Adipocyte (in vitro differentiated cells): ENCODE results near the gene KRTAP15-1.

ENCODE experiments used
- DNase-seq: peaks from one replicate; pipeline ENCODE4 v3.0.0-alpha.2; 2015; ENCODE audit warnings: low read depth
- H3K27me3 ChIP-seq: replicated peaks from 2 replicates; pipeline ENCODE4 v1.7.0; 2013; ENCODE audit warnings: mild to moderate bottlenecking, low read length, moderate library complexity; ENCODE audit not compliant: control insufficient read depth, insufficient read depth
- H3K36me3 ChIP-seq: 2 replicates; pipeline ENCODE4 v1.7.0; 2013; ENCODE audit warnings: low read length, mild to moderate bottlenecking, moderate library complexity; ENCODE audit not compliant: control insufficient read depth, insufficient read depth, severe bottlenecking
- H3K4me1 ChIP-seq: 2 replicates; pipeline ENCODE4 v1.7.0; 2013; ENCODE audit warnings: mild to moderate bottlenecking, low read length, moderate library complexity; ENCODE audit not compliant: control insufficient read depth, insufficient read depth
- H3K4me3 ChIP-seq: 2 replicates; pipeline ENCODE4 v1.7.0; 2013; ENCODE audit warnings: mild to moderate bottlenecking, low read length, moderate library complexity
- H3K9ac ChIP-seq: 2 replicates; pipeline ENCODE4 v1.7.0; 2013; ENCODE audit warnings: mild to moderate bottlenecking, low read length, moderate library complexity
- H3K9me3 ChIP-seq: 2 replicates; pipeline ENCODE4 v1.7.0; 2013; ENCODE audit warnings: mild to moderate bottlenecking, low read length, moderate library complexity; ENCODE audit not compliant: control insufficient read depth

KRTAP15-1 gene, protein sequence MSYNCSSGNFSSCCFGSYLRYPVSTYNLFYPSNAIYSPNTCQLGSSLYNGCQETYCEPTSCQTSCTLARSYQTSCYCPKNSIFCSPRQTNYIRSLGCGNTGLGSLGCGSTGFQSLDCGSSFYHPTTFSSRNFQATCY

GRCh38 chr21:30439975-30440374, at the start of gene KRTAP15-1:
Gene KRTAP15-1 (plus strand): TSS chr21:30440275. CDS start chr21:30440328, 53 bp downstream.
- Histone ChIP-seq H3K4me1 (no peaks in the 10 kb centered on the region), H3K27me3 (no peaks in the 10 kb centered on the region), H3K9me3 (no peaks in the 10 kb centered on the region), H3K36me3 (no peaks in the 10 kb centered on the region), H3K4me3 (no peak within 1 kb of the TSS), H3K9ac (no peak within 1 kb of the TSS)
- DNase-seq, result no peak

GRCh38 chr21:30391492-30392025, 48.5 kb upstream of the KRTAP15-1 start:
- no peaks in the 10 kb centered on the region for H3K4me1 ChIP-seq
- H3K9ac ChIP-seq, result no peak overlapping the region
- no peaks in the 10 kb centered on the region for H3K27me3 ChIP-seq
- H3K36me3 ChIP-seq, result no peaks in the 10 kb centered on the region
- peaks cover 9% of the 10 kb centered on the region for H3K9me3 ChIP-seq
- H3K4me3 ChIP-seq, result no peak overlapping the region
- no peak for DNase-seq

- Histone ChIP-seq H3K9me3 (peaks cover 5% of the 10 kb centered on the region), H3K36me3 (no peaks in the 10 kb centered on the region), H3K4me1 (no peaks in the 10 kb centered on the region), H3K27me3 (no peaks in the 10 kb centered on the region), H3K4me3 (no peak within 1 kb of the TSS), H3K9ac (no peak within 1 kb of the TSS)
- DNase-seq, result no peak
These were observed 44.3 kb upstream of the KRTAP15-1 start, which contains the start of gene KRTAP13-1 for GRCh38 chr21:30395731-30396130. Gene KRTAP13-1 (plus strand): TSS chr21:30396031. CDS start chr21:30396087, 56 bp downstream.

GRCh38 chr21:30408782-30409494, 31.1 kb upstream of the KRTAP15-1 start:
- H3K36me3 ChIP-seq, result no peaks in the 10 kb centered on the region
- H3K27me3 ChIP-seq, result no peaks in the 10 kb centered on the region
- H3K9ac ChIP-seq, result peak overlapping the region; percentile 15
- no peaks in the 10 kb centered on the region for H3K4me1 ChIP-seq
- H3K4me3 ChIP-seq, result peak overlapping the region; percentile 30
- no peaks in the 10 kb centered on the region for H3K9me3 ChIP-seq
- no peak for DNase-seq

DNA sequence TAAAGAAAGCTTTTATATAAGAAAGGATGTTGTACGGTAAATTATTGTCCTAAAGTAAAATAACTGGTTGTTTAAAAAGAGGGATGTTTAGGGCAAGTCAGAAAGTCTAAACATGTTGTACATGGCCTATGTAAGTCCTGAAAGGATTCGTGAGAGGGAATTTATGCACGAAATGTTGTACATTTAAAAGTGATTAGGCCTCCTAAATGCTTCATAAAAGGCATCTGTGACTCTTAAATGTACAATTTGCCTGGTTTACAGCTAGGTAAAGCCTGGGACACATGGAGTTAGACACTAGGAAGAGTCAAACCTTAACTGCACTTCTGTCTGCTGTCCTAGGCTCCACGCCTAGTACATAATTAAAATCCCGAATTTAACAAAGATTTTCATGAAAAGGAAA, 24.1 kb upstream of the KRTAP15-1 start:
- H3K4me3 ChIP-seq, result no peak overlapping the region
- no peak overlapping the region for H3K9ac ChIP-seq
- no peaks in the 10 kb centered on the region for H3K27me3 ChIP-seq
- H3K36me3 ChIP-seq, result no peaks in the 10 kb centered on the region
- DNase-seq, result no peak
- no peaks in the 10 kb centered on the region for H3K4me1 ChIP-seq
- H3K9me3 ChIP-seq, result peaks cover 7% of the 10 kb centered on the region

- Histone ChIP-seq H3K4me3 (no peak within 1 kb of the TSS), H3K36me3 (no peaks in the 10 kb centered on the region), H3K9me3 (no peaks in the 10 kb centered on the region), H3K9ac (no peak within 1 kb of the TSS), H3K4me1 (no peaks in the 10 kb centered on the region), H3K27me3 (no peaks in the 10 kb centered on the region)
- no peak for DNase-seq
These were observed 14.2 kb upstream of the KRTAP15-1 start, which contains the start of gene KRTAP13-3 for GRCh38 chr21:30425826-30426225. Gene KRTAP13-3 (minus strand): TSS chr21:30425926. CDS start chr21:30425912, 14 bp downstream.

DNA sequence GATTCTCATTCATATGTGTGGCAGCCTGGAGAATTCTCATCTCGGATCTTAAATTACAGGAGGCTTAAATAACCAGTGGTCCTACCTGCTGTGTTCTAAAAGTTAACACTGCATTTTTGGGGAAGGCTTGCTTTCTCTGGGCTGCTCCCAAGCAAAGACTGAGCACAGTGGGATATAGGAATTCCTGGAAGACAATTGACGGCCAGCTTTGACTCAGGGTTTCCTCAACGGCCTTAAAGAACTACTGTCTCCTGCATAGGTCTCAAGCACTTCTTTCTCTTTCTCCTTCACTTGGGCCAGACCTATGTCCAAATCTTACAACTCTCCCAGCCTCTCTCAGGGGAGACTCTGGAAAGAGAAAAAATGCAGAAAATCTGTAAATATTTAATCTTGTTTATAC, 13.3 kb upstream of the KRTAP15-1 start:
- Histone ChIP-seq H3K36me3 (no peaks in the 10 kb centered on the region), H3K27me3 (peaks cover 3% of the 10 kb centered on the region), H3K9me3 (no peaks in the 10 kb centered on the region), H3K4me1 (no peaks in the 10 kb centered on the region), H3K4me3 (no peak overlapping the region), H3K9ac (no peak overlapping the region)
- no peak for DNase-seq

DNA sequence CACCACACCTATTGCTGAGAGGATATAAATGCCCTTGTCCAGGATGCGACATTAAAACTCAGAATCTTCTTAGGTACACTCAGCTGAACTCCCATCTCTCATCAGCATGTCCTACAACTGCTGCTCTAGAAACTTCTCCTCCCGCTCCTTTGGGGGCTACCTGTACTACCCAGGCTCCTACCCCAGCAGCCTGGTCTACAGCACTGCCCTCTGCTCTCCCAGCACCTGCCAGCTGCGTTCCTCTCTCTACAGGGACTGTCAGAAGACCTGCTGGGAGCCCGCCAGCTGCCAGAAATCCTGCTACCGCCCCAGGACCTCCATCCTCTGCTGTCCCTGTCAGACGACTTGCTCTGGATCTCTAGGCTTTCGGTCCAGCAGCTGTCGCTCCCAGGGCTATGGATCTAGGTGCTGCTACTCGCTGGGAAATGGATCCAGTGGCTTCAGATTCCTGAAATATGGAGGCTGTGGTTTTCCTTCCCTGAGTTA, 9.9 kb upstream of the KRTAP15-1 start, which contains the start of gene KRTAP13-4:
Gene KRTAP13-4 (plus strand): TSS at position 51 of the 486 bp plus-strand sequence. CDS start 56 bp downstream, at position 107.
- Histone ChIP-seq H3K27me3 (peaks cover 3% of the 10 kb centered on the region), H3K4me1 (no peaks in the 10 kb centered on the region), H3K36me3 (no peaks in the 10 kb centered on the region), H3K9me3 (no peaks in the 10 kb centered on the region), H3K9ac (no peak within 1 kb of the TSS), H3K4me3 (no peak within 1 kb of the TSS)
- no peak for DNase-seq

DNA sequence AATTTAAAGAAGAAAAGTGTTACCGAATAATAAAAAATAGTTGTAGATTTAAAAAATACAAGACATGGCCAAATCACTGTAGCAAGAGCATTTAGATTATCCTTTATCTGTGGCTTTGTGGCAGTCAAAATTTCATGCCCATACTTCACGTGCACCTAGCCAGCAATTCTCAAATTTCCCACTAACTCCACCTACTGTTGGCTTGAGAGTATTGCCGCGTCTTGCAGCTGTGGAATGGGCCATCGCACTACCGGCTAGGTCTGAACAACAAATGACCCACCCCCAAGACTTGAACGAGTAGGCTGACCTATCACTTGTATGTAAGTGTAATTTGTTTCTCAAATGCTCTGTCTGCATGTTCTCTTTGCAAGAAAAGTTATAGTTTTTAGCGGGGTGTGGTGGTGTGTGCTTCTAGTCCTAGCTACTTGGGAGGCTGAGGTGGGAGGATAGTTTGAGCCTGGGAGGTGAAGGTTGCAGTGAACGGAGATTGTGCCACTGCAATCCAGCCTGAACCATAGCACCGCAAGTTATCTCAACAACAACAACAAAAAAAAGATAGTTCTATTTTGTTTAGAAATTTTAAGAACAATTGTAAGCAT, 5.9 kb upstream of the KRTAP15-1 start:
- Histone ChIP-seq H3K9me3 (no peaks in the 10 kb centered on the region), H3K4me3 (no peak overlapping the region), H3K9ac (no peak overlapping the region), H3K27me3 (peaks cover 3% of the 10 kb centered on the region), H3K36me3 (no peaks in the 10 kb centered on the region), H3K4me1 (no peaks in the 10 kb centered on the region)
- DNase-seq, result peak; percentile 11

GRCh38 chr21:30437010-30437565, 3.0 kb upstream of the KRTAP15-1 start:
- no peak overlapping the region for H3K9ac ChIP-seq
- no peaks in the 10 kb centered on the region for H3K36me3 ChIP-seq
- H3K27me3 ChIP-seq, result no peaks in the 10 kb centered on the region
- no peaks in the 10 kb centered on the region for H3K4me1 ChIP-seq
- H3K4me3 ChIP-seq, result no peak overlapping the region
- DNase-seq, result no peak
- H3K9me3 ChIP-seq, result no peaks in the 10 kb centered on the region

GRCh38 chr21:30443226-30443625, 3.2 kb downstream of the KRTAP15-1 start:
- Histone ChIP-seq H3K27me3 (no peaks in the 10 kb centered on the region), H3K4me1 (no peaks in the 10 kb centered on the region), H3K36me3 (no peaks in the 10 kb centered on the region), H3K9me3 (no peaks in the 10 kb centered on the region), H3K4me3 (no peak overlapping the region), H3K9ac (no peak overlapping the region)
- no peak for DNase-seq
